ENCODE measurements around the gene FLYWCH1. TPM values are rescaled to one million over a fixed set of nuclear protein-coding genes. Genes with fewer than 3 reads are reported as not detected.

The FLYWCH1 gene
- total RNA-seq, 1 donor from 2014 or later: 57.5 TPM

GRCh38 chr16:2950773-2951172, 39.0 kb downstream of the FLYWCH1 start:
- no peak for DNase-seq (ENCODE audit: low spot score)

GRCh38 chr16:2952679-2953078, 40.9 kb downstream of the FLYWCH1 start:
- no peak for DNase-seq (ENCODE audit: low spot score)

- DNase-seq (ENCODE audit: low spot score): no peak
Observed at GRCh38 chr16:2953706-2954627, 42.2 kb downstream of the FLYWCH1 start.

DNA sequence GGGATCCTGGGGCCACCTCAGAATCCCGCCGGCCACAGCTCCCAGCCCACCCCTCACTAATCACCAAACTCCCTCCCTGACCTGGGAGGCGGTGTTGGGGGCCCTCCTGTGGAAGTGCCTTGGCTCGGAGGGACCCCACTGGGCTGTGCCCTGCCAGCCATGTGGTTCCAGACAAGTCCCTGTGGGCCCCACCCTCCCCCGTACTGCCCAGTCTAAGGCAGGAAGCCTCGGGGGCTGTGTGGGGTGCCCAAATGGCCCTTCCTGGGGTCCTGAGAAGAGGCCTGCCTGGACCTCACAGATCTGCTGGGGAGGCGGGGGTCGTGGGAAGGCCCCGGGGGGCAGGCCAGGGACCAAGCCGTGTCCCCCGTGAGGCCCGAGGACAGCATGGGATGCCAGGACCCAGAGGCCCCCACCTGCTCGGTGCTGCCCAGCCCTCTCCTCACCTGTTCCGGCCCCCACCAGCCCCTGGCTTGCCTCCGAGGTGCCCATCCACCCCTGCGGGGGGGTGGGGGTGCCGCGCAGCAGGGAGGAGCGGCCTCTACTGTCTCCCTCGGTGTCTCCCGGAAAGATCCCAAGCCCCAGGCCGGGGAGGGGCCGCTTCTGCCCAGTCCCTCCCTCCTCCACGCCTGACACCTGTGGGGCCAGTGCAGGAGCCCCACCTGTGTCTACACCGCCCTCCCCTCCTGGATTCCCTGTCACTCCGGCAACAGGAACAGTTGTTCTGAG, 43.1 kb downstream of the FLYWCH1 start:
- no peak for DNase-seq (ENCODE audit: low spot score)

DNA sequence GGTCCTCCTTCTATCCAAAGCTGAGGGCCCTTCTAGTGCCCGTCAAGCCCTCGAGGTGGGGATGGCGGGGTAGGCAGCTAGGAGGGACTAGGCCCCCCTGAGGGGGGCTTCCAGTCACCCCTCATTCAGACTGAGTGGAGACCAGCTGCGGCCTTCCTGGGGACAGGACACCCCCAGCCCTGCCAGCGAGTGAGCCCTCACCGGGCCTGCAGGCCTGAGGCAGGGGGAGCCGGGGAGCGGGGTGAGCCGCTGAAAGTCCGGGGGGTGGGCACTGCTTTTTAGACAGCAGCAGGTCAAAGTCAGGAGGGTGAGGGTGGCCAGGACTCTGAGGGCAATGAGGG, 43.7 kb downstream of the FLYWCH1 start:
- no peak for DNase-seq (ENCODE audit: low spot score)

DNA sequence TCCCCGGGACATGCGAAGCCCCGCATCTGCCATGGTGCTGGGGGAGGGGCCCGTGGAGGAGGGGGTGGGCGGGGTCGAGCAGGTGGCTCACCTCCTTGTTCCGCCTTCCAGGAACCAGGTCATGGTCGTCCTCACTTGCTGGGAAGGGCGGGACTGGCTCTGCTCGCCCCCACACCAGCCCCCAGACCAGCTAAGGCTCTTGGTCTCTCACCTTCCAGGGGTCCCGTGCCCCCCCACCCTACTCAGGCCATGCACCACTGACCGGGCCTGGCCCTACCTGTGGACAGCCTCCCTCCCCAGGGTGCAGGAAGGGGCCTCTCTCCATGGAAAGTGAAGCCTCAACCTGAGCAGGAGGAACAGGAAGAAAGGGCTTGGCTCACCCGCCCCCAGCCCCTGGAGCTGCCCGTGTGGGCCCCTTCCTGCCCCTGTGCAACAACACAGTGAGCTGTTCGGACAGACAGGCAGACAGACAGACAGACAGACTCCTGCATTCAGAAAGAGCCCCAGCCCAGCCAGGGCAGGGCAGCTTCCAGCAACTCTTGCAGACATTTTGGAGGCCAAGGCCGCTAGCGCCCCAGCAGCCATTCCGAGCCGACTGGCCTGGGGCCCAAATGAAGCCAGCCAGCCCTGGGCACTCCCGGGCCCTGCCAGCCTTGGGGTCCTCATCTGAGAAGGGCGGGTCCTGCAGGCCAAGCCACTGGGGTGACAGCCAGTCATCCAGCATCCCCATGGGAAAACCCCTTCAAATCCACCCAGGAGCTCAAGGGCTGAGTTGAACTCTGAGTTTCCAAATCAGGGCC, 44.2 kb downstream of the FLYWCH1 start:
- no peak for DNase-seq (ENCODE audit: low spot score)

DNA sequence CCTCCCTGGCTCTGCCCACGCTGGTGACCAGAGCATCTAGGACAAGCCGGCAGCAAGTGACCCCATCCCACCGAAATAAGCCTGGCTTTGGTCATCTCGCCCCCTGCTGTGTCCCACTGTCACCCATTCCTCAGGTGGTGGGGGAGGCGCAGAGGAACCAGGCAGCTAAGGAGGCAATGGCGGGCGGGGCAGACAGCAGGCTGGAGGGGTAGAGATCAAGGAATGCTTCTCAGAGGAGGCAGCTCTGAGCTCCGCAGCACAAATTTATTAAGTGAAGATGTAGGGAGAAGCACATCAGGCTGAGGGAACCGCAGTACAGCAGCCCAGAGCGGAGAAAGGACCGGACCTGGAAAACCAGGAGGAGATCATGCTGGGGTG, 44.8 kb downstream of the FLYWCH1 start:
- DNase-seq (ENCODE audit: low spot score): no peak

DNA sequence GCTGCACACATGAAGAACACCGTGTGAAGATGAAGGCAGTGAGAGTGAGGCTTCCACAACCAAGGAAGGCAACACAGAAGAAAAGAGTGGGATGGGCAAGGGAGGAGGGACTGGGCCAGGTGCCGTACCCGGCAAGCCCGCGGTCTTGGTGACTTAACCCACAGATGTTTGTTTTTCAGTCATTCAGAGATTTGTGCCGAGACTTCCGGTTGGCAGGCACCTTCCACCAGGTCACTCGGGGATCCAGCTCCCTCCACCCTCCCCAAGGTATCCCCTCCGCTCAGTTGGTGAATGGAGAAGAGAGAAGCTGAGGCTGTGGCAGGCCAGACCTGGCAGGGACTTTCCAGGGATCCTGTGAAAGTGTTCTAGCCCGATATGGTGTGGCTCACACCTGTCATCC, 47.5 kb downstream of the FLYWCH1 start:
- DNase-seq (ENCODE audit: low spot score): no peak

- no peak for DNase-seq (ENCODE audit: low spot score)
Observed at GRCh38 chr16:2960183-2961010, 48.7 kb downstream of the FLYWCH1 start.

DNA sequence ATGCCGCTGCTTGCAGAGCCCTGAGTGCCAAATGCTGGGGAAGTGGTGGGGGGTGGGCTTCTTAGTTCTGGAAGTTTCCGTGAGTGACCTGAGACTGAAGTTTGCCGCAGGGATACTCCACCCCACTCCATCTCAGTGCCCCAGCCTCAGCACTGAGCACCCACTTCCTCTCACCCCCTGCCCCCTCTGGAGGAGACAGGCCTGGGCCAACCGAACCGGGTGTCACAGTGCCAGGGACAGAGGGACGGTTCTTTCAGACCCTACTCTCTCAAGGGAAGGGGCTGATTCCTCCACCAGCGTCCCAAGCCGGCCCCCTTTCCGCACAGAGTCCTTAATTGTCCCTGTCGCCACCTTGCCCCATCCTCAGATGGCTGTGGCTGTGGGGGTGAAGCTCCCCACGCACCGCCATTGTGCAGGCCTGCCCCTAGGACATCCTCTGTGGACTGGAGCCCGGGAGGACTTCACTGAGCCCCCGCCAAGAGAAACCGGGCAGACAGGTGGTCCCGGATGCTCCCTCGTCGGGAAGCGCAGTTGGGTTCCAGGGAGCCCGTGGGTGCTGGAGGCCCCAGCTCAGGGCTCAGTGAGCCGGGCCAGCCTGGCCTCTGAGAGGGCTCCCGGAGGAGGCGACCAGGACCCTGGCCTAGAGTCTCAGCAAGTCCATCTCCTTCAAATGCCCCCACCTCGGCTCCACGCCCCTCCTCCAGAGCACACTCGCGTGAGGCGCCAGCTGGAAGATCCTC, 50.8 kb downstream of the FLYWCH1 start:
- no peak for DNase-seq (ENCODE audit: low spot score)

DNA sequence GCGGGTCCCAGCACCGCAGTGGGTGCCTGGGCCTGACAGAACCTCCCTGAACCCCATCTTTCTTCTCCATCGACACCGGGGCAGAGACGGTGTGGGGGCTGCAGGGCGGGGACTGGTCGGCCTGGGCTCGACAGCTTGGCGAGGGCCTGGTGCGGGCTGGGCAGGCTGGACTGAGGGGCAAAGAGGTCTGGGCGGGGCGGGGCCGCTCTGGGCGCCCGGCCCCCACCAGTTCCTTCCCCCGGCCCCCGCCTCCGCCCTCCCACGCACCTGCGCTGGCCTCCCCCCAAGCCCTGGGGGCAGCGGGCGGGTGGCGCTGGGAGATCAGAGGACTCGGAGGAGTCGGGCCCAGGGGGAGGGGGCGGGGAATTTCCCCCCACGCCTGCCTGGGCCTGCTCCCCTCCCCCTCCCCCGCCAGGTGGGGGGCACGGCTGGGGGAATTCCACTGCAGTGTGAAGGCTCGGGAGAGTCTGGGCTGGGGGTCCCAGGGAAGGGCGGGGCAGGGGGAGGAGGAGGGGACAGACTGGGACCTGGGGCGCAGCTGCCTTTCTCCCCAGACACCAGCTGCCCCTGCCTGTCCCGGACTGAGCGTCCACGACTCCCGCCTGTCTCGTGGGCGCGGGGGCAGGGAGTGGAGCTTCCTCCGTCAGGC, 51.5 kb downstream of the FLYWCH1 start:
- DNase-seq (ENCODE audit: low spot score): no peak

GRCh38 chr16:2963723-2964474, 52.2 kb downstream of the FLYWCH1 start, which contains the start of gene KREMEN2:
KREMEN2 (plus strand) TSS chr16:2964275; CDS start chr16:2964521, 246 bp downstream.
- no peak for DNase-seq (ENCODE audit: low spot score)

GRCh38 chr16:2964475-2965336, 53.0 kb downstream of the FLYWCH1 start:
- no peak for DNase-seq (ENCODE audit: low spot score)

GRCh38 chr16:2966043-2966807, 54.5 kb downstream of the FLYWCH1 start:
- DNase-seq (ENCODE audit: low spot score): no peak

DNA sequence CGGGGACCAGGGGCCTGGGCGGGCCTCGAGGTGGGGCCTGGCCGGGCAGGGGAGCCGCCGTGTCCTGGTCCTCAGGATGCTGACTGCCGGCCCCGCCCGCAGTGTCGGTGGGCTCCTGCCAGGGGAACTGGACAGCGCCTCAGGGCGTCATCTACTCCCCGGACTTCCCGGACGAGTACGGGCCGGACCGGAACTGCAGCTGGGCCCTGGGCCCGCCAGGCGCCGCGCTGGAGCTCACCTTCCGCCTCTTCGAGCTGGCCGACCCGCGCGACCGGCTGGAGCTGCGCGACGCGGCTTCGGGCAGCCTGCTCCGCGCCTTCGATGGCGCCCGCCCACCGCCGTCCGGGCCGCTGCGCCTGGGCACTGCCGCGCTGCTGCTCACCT, 55.1 kb downstream of the FLYWCH1 start:
- DNase-seq (ENCODE audit: low spot score): no peak

GRCh38 chr16:2967211-2967631, 55.5 kb downstream of the FLYWCH1 start:
- DNase-seq (ENCODE audit: low spot score): no peak

DNA sequence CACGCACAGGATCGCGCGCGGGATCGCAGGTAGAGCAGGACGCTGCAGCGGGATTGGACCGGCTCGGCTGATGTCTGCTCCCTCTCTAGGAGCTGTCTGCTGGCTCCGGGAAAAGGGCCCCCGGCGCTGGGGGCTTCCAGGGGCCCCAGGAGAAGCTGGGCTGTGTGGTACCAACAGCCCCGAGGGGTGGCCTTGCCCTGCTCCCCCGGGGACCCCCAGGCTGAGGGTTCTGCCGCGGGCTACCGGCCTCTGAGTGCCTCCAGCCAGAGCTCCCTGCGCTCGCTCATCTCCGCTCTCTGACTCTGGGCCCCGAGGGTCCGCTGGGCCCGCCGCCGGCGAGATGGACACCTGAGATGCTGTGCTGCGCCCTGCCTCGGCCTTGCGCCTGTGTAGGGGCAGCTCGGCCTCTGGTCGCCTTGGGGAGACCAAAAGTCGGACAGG, 56.0 kb downstream of the FLYWCH1 start:
- no peak for DNase-seq (ENCODE audit: low spot score)

DNA sequence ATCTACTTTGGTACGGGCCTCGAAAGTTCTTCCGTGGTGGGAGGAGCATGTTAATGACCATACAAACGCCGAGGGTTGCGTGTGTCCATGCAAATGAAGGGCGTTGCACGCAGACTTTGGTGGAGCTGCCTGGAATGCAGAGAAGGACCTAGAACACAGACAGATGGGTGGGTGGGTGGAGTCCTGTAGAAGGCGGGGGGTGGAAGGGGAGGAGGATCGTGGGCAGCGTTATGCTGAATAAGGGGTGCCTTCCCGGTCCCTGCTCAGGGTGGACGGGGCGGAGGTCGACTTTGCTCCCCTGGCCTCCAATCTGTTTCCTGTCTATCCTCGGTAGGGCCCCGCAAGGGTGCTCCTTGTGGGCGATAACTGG, 56.6 kb downstream of the FLYWCH1 start:
- DNase-seq (ENCODE audit: low spot score): no peak

Measured in mucosa of gallbladder (tissue), 1 donor.